Nephron (organoid): ENCODE measurements around the gene ST6GALNAC3.

ENCODE experiments used
- H3K27ac Mint-ChIP-seq, 3 experiments: 2 replicates each; pipeline ENCODE4 v1.8.0; 2020; ENCODE audit warnings: mixed read lengths in 3 of 3, mild to moderate bottlenecking in 2 of 3, moderate library complexity in 1 of 3
- H3K27me3 Mint-ChIP-seq: 2 replicates; pipeline ENCODE4 v1.8.0; 2021; ENCODE audit warnings: low read depth, mild to moderate bottlenecking, moderate library complexity, mixed read lengths
- H3K36me3 Mint-ChIP-seq: 2 replicates; pipeline ENCODE4 v1.8.0; 2020; ENCODE audit warnings: low read depth, mixed read lengths
- H3K4me1 Mint-ChIP-seq: 2 replicates; pipeline ENCODE4 v1.8.0; 2020; ENCODE audit warnings: mixed read lengths
- H3K4me3 Mint-ChIP-seq, 3 experiments: 2 replicates each; pipeline ENCODE4 v1.8.0; 2020; ENCODE audit warnings: mild to moderate bottlenecking in 3 of 3, mixed read lengths in 3 of 3, moderate library complexity in 2 of 3
- H3K9me3 Mint-ChIP-seq: 2 replicates; pipeline ENCODE4 v1.8.0; 2020; ENCODE audit warnings: mixed read lengths
- CTCF ChIP-seq, 3 experiments: fragments of 200-600 bp; sonication (generic); IDR thresholded peaks; one replicate each; pipeline ENCODE4 v1.5.0; 2021; ENCODE audit warnings: antibody characterized with exemption in 3 of 3; ENCODE audit not compliant: unreplicated experiment in 3 of 3

Gene ST6GALNAC3

GRCh38 chr1:76679534-76680152, 605.1 kb downstream of the ST6GALNAC3 start:
- no peak for TF ChIP-seq CTCF (IDR thresholded peaks at IDR 0.05; ENCODE audit: unreplicated experiment in 3 of 3)
- Mint-ChIP-seq H3K9me3 (no peaks in the 10 kb centered on the region), H3K27me3 (no peaks in the 10 kb centered on the region), H3K4me3 (no peak overlapping the region), H3K27ac (no peak overlapping the region), H3K36me3 (no peaks in the 10 kb centered on the region), H3K4me1 (no peaks in the 10 kb centered on the region)

DNA sequence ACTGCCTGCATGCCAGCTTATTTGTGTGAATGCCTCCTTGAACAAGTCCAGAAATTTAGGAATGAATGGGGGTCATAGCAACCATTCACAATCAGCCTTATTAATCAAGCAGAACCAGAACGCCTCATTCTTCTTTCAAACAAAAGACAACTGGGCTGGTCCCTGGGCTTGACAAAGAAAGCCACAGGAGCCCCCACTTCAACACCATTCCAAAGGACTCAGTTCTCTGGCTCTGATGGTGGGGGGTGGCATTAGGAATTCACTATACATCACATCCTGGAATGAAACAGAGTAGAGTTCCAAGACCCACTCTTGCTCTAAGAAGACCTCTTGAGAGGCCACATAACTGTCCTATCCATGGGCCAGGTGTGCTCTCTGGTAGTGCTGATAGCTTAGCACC, 606.1 kb downstream of the ST6GALNAC3 start:
- no peaks in the 10 kb centered on the region for H3K9me3 Mint-ChIP-seq
- no peaks in the 10 kb centered on the region for H3K27me3 Mint-ChIP-seq
- H3K4me3 Mint-ChIP-seq = no peak overlapping the region
- no peaks in the 10 kb centered on the region for H3K4me1 Mint-ChIP-seq
- no peak for TF ChIP-seq CTCF (IDR thresholded peaks at IDR 0.05; ENCODE audit: unreplicated experiment in 3 of 3)
- no peaks in the 10 kb centered on the region for H3K36me3 Mint-ChIP-seq
- no peak overlapping the region for H3K27ac Mint-ChIP-seq

GRCh38 chr1:76682138-76682537, 607.6 kb downstream of the ST6GALNAC3 start:
- H3K9me3 Mint-ChIP-seq = no peaks in the 10 kb centered on the region

More at GRCh38 chr1:76682138-76682537, 607.6 kb downstream of the ST6GALNAC3 start:
- no peaks in the 10 kb centered on the region for H3K36me3 Mint-ChIP-seq
- H3K27me3 Mint-ChIP-seq = peaks cover under 1% of the 10 kb centered on the region
- no peak for TF ChIP-seq CTCF (IDR thresholded peaks at IDR 0.05; ENCODE audit: unreplicated experiment in 3 of 3)
- no peak overlapping the region for H3K4me3 Mint-ChIP-seq
- H3K27ac Mint-ChIP-seq = no peak overlapping the region
- no peaks in the 10 kb centered on the region for H3K4me1 Mint-ChIP-seq
